SK-N-SH (cell line): Measurements from ENCODE around the gene ATF7IP2. TPM values are rescaled to one million over a fixed set of nuclear protein-coding genes. Genes with fewer than 3 reads are reported as not detected.
"Not testable (repeated sequence)": the region's sequence is repeated elsewhere in the genome, so short reads cannot be mapped to it uniquely, and the experiment has no call there.

ENCODE experiments used
- CTCF ChIA-PET: fragments of 300-600, 350-600 bp; formaldehyde crosslinking; extraction: SDS; loops from one replicate; lab custom pipeline; 2021; lab: Yijun Ruan, JAX
- POLR2A ChIA-PET: fragments of 350-600 bp; sonication (Branson Sonifier 250); formaldehyde crosslinking; extraction: SDS; loops from one replicate; lab custom pipeline; 2020; ENCODE audit warnings: antibody characterized with exemption, inconsistent platforms; lab: Yijun Ruan, JAX
- DNase-seq: peaks from one replicate; pipeline ENCODE4 v3.0.0; 2012
- H2AFZ ChIP-seq: fragments of 200-600 bp; sonication (generic); 2 replicates; pipeline ENCODE4 v1.8.1; 2016; ENCODE audit warnings: antibody characterized with exemption, mild to moderate bottlenecking, low read depth
- H3F3A ChIP-seq: fragments of 200-600 bp; sonication (generic); replicated peaks from 2 replicates; pipeline ENCODE3; 2016; ENCODE audit warnings: antibody characterized with exemption, mild to moderate bottlenecking; ENCODE audit not compliant: insufficient read depth
- H3K27ac ChIP-seq, 2 experiments: fragments of 200-500 bp in 1 of 2; fragments of 200-600 bp in 1 of 2; sonication (Bioruptor generic) in 1 of 2; sonication (generic), shearing (Covaris generic) in 1 of 2; 2 replicates each; pipeline versions ENCODE4 v1.5.1 to v1.6.1; 2014 to 2016; ENCODE audit warnings: low read depth in 2 of 2, inconsistent platforms in 1 of 2, low read length in 1 of 2, mild to moderate bottlenecking in 1 of 2, mixed read lengths in 1 of 2
- H3K27me3 ChIP-seq: fragments of 200-600 bp; sonication (generic), shearing (Covaris generic); 2 replicates; pipeline ENCODE4 v1.6.1; 2016; ENCODE audit warnings: mixed run types; ENCODE audit not compliant: insufficient read depth
- H3K36me3 ChIP-seq, 2 experiments: fragments of 200-500 bp in 1 of 2; fragments of 200-600 bp in 1 of 2; sonication (Bioruptor generic) in 1 of 2; sonication (generic) in 1 of 2; replicated peaks in 1 of 2; 2 replicates each; pipeline versions ENCODE3 to v1.5.1; 2014 to 2016; ENCODE audit warnings: low read length in 1 of 2, mild to moderate bottlenecking in 1 of 2; ENCODE audit not compliant: insufficient read depth in 2 of 2, control insufficient read depth in 1 of 2
- H3K4me1 ChIP-seq, 2 experiments: fragments of 200-500 bp in 1 of 2; fragments of 200-600 bp in 1 of 2; sonication (Bioruptor generic) in 1 of 2; sonication (generic), shearing (Covaris generic) in 1 of 2; 2 replicates each; pipeline versions ENCODE4 v1.5.1 to v1.6.1; 2014 to 2016; ENCODE audit warnings: low read depth in 1 of 2, low read length in 1 of 2, mixed run types in 1 of 2; ENCODE audit not compliant: insufficient read depth in 2 of 2, control insufficient read depth in 1 of 2
- H3K4me2 ChIP-seq: fragments of 200-600 bp; sonication (generic), shearing (Covaris generic); 2 replicates; pipeline ENCODE4 v1.6.1; 2017; ENCODE audit warnings: mixed run types
- H3K4me3 ChIP-seq, 2 experiments: fragments of 200-500 bp in 1 of 2; fragments of 200-600 bp in 1 of 2; sonication (Bioruptor generic) in 1 of 2; sonication (generic), shearing (Covaris generic) in 1 of 2; 2 replicates each; pipeline versions ENCODE4 v1.5.1 to v1.8.1; 2014 to 2016; ENCODE audit warnings: low read depth in 2 of 2, inconsistent platforms in 1 of 2, low read length in 1 of 2, mild to moderate bottlenecking in 1 of 2, mixed read lengths in 1 of 2, moderate library complexity in 1 of 2
- H3K79me2 ChIP-seq: fragments of 200-600 bp; sonication (generic); 2 replicates; pipeline ENCODE4 v1.8.1; 2017; ENCODE audit warnings: mild to moderate bottlenecking; ENCODE audit not compliant: insufficient read depth
- H3K9ac ChIP-seq: fragments of 200-600 bp; sonication (generic); 2 replicates; pipeline ENCODE4 v1.6.1; 2017; ENCODE audit warnings: mixed run types
- H3K9me2 ChIP-seq: fragments of 200-600 bp; sonication (generic); 2 replicates; pipeline ENCODE4 v1.6.1; 2017; ENCODE audit warnings: mixed run types
- H3K9me3 ChIP-seq: fragments of 200-600 bp; sonication (generic); 2 replicates; pipeline ENCODE4 v1.6.1; 2017; ENCODE audit warnings: mixed run types, mild to moderate bottlenecking, moderate library complexity
- H4K20me1 ChIP-seq: fragments of 200-600 bp; sonication (generic); 2 replicates; pipeline ENCODE4 v1.6.1; 2017; ENCODE audit warnings: mild to moderate bottlenecking, mixed run types; ENCODE audit not compliant: insufficient read depth
- EP300 ChIP-seq, 2 experiments: IDR thresholded peaks; 2 replicates each; pipeline versions ENCODE4 v1.4.0 to v1.6.1; 2012; ENCODE audit warnings: borderline replicate concordance in 1 of 2, low read depth in 1 of 2, low read length in 1 of 2
- EZH2phosphoT487 ChIP-seq: fragments of 200-600 bp; sonication (generic); IDR thresholded peaks from 2 replicates; pipeline ENCODE4 v1.6.1; 2017; ENCODE audit warnings: low read depth, mixed run types, mild to moderate bottlenecking, antibody characterized with exemption, moderate library complexity, borderline replicate concordance
- FOSL2 ChIP-seq: IDR thresholded peaks from 2 replicates; pipeline ENCODE4 v1.4.0; 2012; ENCODE audit warnings: low read depth, mild to moderate bottlenecking, moderate library complexity, borderline replicate concordance
- FOXM1 ChIP-seq: IDR thresholded peaks from 2 replicates; pipeline ENCODE4 v1.4.0; 2012; ENCODE audit warnings: low read depth, mild to moderate bottlenecking
- GABPA ChIP-seq: IDR thresholded peaks from 2 replicates; pipeline ENCODE4 v1.4.0; 2012; ENCODE audit warnings: low read depth, mild to moderate bottlenecking
- JUND ChIP-seq: IDR thresholded peaks from 2 replicates; pipeline ENCODE4 v1.4.0; 2012
- MEF2A ChIP-seq: IDR thresholded peaks from 2 replicates; pipeline ENCODE4 v1.4.0; 2012; ENCODE audit warnings: low read depth, borderline replicate concordance
- NRF1 ChIP-seq: IDR thresholded peaks from 2 replicates; pipeline ENCODE4 v1.6.1; 2012; ENCODE audit warnings: low read depth, mild to moderate bottlenecking, low read length
- POLR2AphosphoS5 ChIP-seq: IDR thresholded peaks from 2 replicates; pipeline ENCODE4 v1.6.1; 2012; ENCODE audit warnings: low read depth, low read length
- RCOR1 ChIP-seq: fragments of 150-350 bp; IDR thresholded peaks from 2 replicates; pipeline ENCODE4 v1.6.1; 2017; ENCODE audit warnings: antibody characterized with exemption, low read length
- RFX5 ChIP-seq: IDR thresholded peaks from 2 replicates; pipeline ENCODE4 v1.6.1; 2012; ENCODE audit warnings: mild to moderate bottlenecking, improper control_type of control experiment, low read length
- WGBS: methylation state at CpG from one replicate; pipeline ENCODE4 v1.1.6; 2017; ENCODE audit warnings: low lambda C conversion rate; 5-methylcytosine and 5-hydroxymethylcytosine counted together
- polyA plus RNA-seq, 3 experiments: library from polyadenylated mRNA; depleted of rRNA; stranded (reverse); fragments of >200 nt; gene quantifications; 2 replicates each; pipeline ENCODE4 v1.2.3, GENCODE V29; 2012
- TF ChIP-seq, protein P1 (sequence below): fragments of 150-350 bp; IDR thresholded peaks from 2 replicates; pipeline ENCODE4 v1.6.1; 2016; ENCODE audit warnings: mild to moderate bottlenecking, low read depth, low read length
- TF ChIP-seq, protein P2 (sequence below): IDR thresholded peaks from 2 replicates; pipeline ENCODE4 v1.4.0; 2012; ENCODE audit warnings: low read depth, borderline replicate concordance
- TF ChIP-seq, protein P3 (sequence below): IDR thresholded peaks from 2 replicates; pipeline ENCODE4 v1.6.1; 2012; ENCODE audit warnings: mild to moderate bottlenecking, low read depth, low read length, moderate library complexity
- TF ChIP-seq, protein P4 (sequence below): IDR thresholded peaks from 2 replicates; pipeline ENCODE4; 2012
- TF ChIP-seq, protein P5 (sequence below): fragments of 200-600 bp; sonication (generic); IDR thresholded peaks from 2 replicates; pipeline ENCODE4 v1.6.1; 2017; ENCODE audit warnings: antibody characterized with exemption, mild to moderate bottlenecking, moderate library complexity

Gene ATF7IP2
- polyA plus RNA-seq, 1 of the 3 experiments (the other 2 are of a cell fraction): 0.35 TPM

DNA sequence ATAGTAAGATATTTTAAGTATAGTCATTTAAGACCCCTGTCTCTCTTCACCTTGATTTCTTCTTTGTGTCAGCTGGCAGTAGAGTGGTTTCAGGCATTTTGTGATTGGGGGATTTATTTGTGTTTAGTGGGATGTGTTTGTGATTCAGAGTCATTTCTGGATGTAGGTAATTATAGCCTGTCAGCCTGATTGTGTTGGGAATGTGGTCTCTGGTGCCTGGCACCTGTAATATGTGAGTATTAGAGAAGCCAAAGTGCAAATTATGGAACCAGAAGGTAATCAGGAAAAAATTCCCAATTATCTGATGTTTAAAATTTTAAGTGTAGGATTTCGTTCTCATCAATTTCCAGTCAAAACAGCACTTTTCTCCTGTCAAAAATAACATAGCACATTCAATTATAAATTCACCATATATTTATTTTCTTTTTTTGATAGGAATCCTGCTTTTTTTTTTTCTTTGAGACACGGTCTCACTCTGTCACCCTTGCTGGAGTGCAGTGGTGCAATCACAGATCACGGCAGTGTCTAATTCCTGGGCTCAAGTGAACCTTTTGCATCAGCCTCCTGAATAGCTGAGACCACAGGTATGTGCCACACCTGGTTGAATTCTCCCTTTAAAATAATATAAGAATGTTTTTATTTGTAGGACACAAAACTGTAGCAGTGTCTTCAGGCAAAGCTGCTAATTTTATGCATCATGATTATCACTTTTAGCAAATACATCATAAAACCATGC is 42.7 kb downstream of the ATF7IP2 start:
- no peaks in the 10 kb centered on the region for H3K9me2 ChIP-seq
- no peaks in the 10 kb centered on the region for H3K36me3 ChIP-seq
- WGBS: 37% methylated on average over 3 of the region's 3 CpGs
- H3K9ac ChIP-seq: no peak overlapping the region
- DNase-seq: no peak
- H3K9me3 ChIP-seq: no peaks in the 10 kb centered on the region
- ChIA-PET CTCF (no interaction called here), POLR2A (no interaction called here)
- no peaks in the 10 kb centered on the region for H3K79me2 ChIP-seq
- no peaks in the 10 kb centered on the region for H3F3A ChIP-seq
- H2AFZ ChIP-seq: no peak overlapping the region
- no peak overlapping the region for H3K4me3 ChIP-seq
- no peaks in the 10 kb centered on the region for H3K4me1 ChIP-seq
- TF ChIP-seq POLR2AphosphoS5: no peak
- TF ChIP-seq EP300 (IDR thresholded peaks at IDR 0.05; ENCODE audit: borderline replicate concordance in 1 of 2, low read depth in 1 of 2, low read length in 1 of 2): no peak
- TF ChIP-seq GABPA: no peak
- no peak for TF ChIP-seq RCOR1
- TF ChIP-seq, protein P1, sequence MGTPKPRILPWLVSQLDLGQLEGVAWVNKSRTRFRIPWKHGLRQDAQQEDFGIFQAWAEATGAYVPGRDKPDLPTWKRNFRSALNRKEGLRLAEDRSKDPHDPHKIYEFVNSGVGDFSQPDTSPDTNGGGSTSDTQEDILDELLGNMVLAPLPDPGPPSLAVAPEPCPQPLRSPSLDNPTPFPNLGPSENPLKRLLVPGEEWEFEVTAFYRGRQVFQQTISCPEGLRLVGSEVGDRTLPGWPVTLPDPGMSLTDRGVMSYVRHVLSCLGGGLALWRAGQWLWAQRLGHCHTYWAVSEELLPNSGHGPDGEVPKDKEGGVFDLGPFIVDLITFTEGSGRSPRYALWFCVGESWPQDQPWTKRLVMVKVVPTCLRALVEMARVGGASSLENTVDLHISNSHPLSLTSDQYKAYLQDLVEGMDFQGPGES: no peak
- TF ChIP-seq, protein P2, sequence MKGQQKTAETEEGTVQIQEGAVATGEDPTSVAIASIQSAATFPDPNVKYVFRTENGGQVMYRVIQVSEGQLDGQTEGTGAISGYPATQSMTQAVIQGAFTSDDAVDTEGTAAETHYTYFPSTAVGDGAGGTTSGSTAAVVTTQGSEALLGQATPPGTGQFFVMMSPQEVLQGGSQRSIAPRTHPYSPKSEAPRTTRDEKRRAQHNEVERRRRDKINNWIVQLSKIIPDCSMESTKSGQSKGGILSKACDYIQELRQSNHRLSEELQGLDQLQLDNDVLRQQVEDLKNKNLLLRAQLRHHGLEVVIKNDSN: no peak
- TF ChIP-seq FOXM1: no peak
- no peak for TF ChIP-seq RFX5
- no peak for TF ChIP-seq FOSL2
- no peak for TF ChIP-seq NRF1
- no peak for TF ChIP-seq MEF2A
- TF ChIP-seq EZH2phosphoT487: no peak
- TF ChIP-seq, protein P3, sequence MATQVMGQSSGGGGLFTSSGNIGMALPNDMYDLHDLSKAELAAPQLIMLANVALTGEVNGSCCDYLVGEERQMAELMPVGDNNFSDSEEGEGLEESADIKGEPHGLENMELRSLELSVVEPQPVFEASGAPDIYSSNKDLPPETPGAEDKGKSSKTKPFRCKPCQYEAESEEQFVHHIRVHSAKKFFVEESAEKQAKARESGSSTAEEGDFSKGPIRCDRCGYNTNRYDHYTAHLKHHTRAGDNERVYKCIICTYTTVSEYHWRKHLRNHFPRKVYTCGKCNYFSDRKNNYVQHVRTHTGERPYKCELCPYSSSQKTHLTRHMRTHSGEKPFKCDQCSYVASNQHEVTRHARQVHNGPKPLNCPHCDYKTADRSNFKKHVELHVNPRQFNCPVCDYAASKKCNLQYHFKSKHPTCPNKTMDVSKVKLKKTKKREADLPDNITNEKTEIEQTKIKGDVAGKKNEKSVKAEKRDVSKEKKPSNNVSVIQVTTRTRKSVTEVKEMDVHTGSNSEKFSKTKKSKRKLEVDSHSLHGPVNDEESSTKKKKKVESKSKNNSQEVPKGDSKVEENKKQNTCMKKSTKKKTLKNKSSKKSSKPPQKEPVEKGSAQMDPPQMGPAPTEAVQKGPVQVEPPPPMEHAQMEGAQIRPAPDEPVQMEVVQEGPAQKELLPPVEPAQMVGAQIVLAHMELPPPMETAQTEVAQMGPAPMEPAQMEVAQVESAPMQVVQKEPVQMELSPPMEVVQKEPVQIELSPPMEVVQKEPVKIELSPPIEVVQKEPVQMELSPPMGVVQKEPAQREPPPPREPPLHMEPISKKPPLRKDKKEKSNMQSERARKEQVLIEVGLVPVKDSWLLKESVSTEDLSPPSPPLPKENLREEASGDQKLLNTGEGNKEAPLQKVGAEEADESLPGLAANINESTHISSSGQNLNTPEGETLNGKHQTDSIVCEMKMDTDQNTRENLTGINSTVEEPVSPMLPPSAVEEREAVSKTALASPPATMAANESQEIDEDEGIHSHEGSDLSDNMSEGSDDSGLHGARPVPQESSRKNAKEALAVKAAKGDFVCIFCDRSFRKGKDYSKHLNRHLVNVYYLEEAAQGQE: no peak
- TF ChIP-seq, protein P4, sequence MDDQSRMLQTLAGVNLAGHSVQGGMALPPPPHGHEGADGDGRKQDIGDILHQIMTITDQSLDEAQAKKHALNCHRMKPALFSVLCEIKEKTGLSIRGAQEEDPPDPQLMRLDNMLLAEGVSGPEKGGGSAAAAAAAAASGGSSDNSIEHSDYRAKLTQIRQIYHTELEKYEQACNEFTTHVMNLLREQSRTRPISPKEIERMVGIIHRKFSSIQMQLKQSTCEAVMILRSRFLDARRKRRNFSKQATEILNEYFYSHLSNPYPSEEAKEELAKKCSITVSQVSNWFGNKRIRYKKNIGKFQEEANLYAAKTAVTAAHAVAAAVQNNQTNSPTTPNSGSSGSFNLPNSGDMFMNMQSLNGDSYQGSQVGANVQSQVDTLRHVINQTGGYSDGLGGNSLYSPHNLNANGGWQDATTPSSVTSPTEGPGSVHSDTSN: no peak
- TF ChIP-seq JUND: no peak
- TF ChIP-seq, protein P5, sequence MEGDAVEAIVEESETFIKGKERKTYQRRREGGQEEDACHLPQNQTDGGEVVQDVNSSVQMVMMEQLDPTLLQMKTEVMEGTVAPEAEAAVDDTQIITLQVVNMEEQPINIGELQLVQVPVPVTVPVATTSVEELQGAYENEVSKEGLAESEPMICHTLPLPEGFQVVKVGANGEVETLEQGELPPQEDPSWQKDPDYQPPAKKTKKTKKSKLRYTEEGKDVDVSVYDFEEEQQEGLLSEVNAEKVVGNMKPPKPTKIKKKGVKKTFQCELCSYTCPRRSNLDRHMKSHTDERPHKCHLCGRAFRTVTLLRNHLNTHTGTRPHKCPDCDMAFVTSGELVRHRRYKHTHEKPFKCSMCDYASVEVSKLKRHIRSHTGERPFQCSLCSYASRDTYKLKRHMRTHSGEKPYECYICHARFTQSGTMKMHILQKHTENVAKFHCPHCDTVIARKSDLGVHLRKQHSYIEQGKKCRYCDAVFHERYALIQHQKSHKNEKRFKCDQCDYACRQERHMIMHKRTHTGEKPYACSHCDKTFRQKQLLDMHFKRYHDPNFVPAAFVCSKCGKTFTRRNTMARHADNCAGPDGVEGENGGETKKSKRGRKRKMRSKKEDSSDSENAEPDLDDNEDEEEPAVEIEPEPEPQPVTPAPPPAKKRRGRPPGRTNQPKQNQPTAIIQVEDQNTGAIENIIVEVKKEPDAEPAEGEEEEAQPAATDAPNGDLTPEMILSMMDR: no peak
- H3K4me2 ChIP-seq: no peak overlapping the region
- H3K27ac ChIP-seq: no peak overlapping the region
- H4K20me1 ChIP-seq: no peaks in the 10 kb centered on the region
- H3K27me3 ChIP-seq: no peaks in the 10 kb centered on the region

DNA sequence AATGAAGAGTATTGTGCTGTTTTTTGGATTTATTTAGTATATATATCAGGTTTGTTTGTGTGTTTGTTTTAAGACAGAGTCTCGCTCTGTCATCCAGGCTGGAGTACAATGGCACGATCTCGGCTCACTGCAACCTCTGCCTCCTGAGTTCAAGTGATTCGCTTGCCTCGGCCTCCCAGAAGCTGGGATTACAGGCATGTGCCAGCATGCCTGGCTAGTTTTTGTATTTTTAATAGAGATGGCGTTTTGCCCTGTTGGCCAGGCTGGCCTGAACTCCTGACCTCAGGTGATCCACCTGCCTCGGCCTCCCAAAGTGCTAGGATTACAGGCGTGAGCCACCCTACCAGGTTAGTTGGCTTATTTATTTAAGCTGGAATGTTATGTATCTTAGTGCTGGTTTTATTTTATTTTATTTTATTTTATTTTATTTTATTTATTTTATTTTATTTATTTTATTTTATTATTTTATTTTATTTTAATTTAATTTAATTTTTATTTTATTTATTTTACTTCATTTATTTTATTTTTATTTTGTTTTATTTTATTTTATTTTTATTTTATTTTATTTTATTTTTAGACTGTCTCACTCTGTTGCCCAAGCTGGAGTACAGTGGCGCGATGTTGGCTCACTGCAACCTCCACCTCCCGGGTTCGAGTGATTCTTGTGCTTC is 43.6 kb downstream of the ATF7IP2 start:
- H3K9ac ChIP-seq, CTCF ChIA-PET, POLR2A ChIA-PET, H3K79me2 ChIP-seq, H3K4me1 ChIP-seq, H3K9me2 ChIP-seq, DNase-seq, H3K27me3 ChIP-seq, H3F3A ChIP-seq, H3K4me3 ChIP-seq, H3K9me3 ChIP-seq, H4K20me1 ChIP-seq, H3K36me3 ChIP-seq, H3K4me2 ChIP-seq, H2AFZ ChIP-seq, H3K27ac ChIP-seq: not testable (repeated sequence)
- WGBS: 71% methylated on average over 12 of the region's 12 CpGs
